AG04450 (cell line): Measurements from ENCODE around the gene CNTNAP4. TPM values are rescaled to one million over a fixed set of nuclear protein-coding genes. Genes with fewer than 3 reads are reported as not detected.
A peak's percentile ranks its signal among the peaks of the same experiment; 100 is the strongest.

ENCODE experiments used
- CTCF ChIA-PET: fragments of 300-600, 350-600 bp; formaldehyde crosslinking; extraction: SDS; loops from one replicate; lab custom pipeline; 2022; ENCODE audit warnings: antibody characterized with exemption, inconsistent platforms; lab: Charles Lee
- POLR2A ChIA-PET: fragments of 350-600 bp; formaldehyde crosslinking; extraction: SDS; loops from one replicate; lab custom pipeline; 2021; ENCODE audit warnings: antibody characterized with exemption, inconsistent platforms; lab: Yijun Ruan, JAX
- DNase-seq: peaks from one replicate; pipeline ENCODE4 v3.0.0-alpha.2; 2011; ENCODE audit warnings: low read depth, low spot score
- H3K27ac ChIP-seq: one replicate; pipeline ENCODE4 v1.5.1; 2012; ENCODE audit warnings: low read depth, low read length, control low read depth
- H3K27me3 ChIP-seq: one replicate; pipeline ENCODE4 v1.6.0; 2012; ENCODE audit warnings: low read length; ENCODE audit not compliant: control insufficient read depth, insufficient read depth
- H3K4me3 ChIP-seq: 2 replicates; pipeline ENCODE4 v1.5.1; 2011; ENCODE audit warnings: mild to moderate bottlenecking, low read depth, low read length, control low read depth
- H3K9me3 ChIP-seq: 2 replicates; pipeline ENCODE4 v1.5.1; 2012; ENCODE audit warnings: low read length; ENCODE audit not compliant: control insufficient read depth, insufficient read depth
- polyA plus RNA-seq: library from polyadenylated mRNA; depleted of rRNA; stranded (reverse); fragments of >200 nt; gene quantifications from 2 replicates; pipeline ENCODE4 v1.2.3, GENCODE V29; 2011
- TF ChIP-seq, protein P1 (sequence below): IDR thresholded peaks from 2 replicates; pipeline ENCODE4 v1.5.1; 2011; ENCODE audit warnings: low read depth, low read length, control low read depth, inconsistent platforms

The CNTNAP4 gene
- polyA plus RNA-seq, 1 experiment, result not detected

DNA sequence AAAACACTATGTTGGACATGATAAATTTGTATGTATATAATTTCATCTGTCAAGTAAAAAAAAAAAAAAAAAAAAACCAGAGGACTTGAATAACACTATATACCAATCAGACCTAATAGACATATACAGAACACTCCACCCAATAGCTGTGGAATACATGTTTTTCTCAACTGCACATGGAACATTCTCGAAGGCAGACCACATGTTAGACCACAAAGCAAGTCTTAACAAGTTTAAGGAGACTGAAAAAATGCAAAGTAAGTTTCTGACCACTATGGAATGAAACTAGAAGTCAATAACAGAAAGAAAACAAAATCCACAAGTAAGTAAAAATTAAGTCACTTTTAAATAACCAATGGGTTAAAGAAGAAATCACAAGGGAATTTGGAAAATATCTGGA, 8.4 kb upstream of the CNTNAP4 start:
- CTCF ChIA-PET, result no interaction called here
- Histone ChIP-seq H3K4me3 (no peak overlapping the region), H3K27me3 (no peaks in the 10 kb centered on the region), H3K9me3 (no peaks in the 10 kb centered on the region), H3K27ac (no peak overlapping the region)
- no peak for DNase-seq
- TF ChIP-seq, protein P1, sequence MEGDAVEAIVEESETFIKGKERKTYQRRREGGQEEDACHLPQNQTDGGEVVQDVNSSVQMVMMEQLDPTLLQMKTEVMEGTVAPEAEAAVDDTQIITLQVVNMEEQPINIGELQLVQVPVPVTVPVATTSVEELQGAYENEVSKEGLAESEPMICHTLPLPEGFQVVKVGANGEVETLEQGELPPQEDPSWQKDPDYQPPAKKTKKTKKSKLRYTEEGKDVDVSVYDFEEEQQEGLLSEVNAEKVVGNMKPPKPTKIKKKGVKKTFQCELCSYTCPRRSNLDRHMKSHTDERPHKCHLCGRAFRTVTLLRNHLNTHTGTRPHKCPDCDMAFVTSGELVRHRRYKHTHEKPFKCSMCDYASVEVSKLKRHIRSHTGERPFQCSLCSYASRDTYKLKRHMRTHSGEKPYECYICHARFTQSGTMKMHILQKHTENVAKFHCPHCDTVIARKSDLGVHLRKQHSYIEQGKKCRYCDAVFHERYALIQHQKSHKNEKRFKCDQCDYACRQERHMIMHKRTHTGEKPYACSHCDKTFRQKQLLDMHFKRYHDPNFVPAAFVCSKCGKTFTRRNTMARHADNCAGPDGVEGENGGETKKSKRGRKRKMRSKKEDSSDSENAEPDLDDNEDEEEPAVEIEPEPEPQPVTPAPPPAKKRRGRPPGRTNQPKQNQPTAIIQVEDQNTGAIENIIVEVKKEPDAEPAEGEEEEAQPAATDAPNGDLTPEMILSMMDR, result no peak
- POLR2A ChIA-PET, result no interaction called here

DNA sequence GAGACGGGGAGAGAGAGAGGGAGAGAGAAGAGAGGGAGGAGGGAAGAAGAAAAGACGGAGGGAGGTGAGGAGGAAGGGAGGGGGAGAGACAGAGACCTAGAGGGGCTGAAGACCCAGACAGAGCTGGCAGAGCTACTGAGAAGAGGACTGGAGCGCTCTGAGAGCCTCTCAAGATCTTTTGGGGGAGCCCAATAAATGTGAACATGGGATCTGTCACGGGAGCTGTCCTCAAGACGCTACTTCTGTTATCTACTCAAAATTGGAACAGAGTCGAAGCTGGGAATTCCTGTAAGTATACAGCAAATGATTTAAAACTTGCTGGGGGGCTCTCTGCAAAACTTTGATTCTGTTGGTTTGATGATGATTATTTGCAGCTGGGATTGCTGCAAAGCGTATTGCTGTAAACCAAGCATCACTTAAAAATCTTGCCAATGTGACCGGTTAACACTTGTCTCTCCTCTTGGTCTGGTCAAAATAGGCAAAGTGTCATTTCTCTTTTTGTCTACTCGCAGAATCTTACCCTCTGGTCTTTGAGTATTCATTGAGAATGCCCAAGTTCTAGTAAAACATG, 344 bp downstream of the CNTNAP4 start:
- TF ChIP-seq, protein P1, result no peak
- Histone ChIP-seq H3K27ac (no peak overlapping the region), H3K27me3 (no peaks in the 10 kb centered on the region), H3K4me3 (no peak overlapping the region), H3K9me3 (no peaks in the 10 kb centered on the region)
- DNase-seq, result no peak
- POLR2A ChIA-PET, result interaction anchor here (0.6 kb wide), 1 partner anchor 343 kb away, joined by 9 read pairs; no protein-coding TSS in a partner anchor
- CTCF ChIA-PET, result interaction anchor here (0.9 kb wide), 1 partner anchor 12 kb away, joined by 5 read pairs; no protein-coding TSS in a partner anchor

DNA sequence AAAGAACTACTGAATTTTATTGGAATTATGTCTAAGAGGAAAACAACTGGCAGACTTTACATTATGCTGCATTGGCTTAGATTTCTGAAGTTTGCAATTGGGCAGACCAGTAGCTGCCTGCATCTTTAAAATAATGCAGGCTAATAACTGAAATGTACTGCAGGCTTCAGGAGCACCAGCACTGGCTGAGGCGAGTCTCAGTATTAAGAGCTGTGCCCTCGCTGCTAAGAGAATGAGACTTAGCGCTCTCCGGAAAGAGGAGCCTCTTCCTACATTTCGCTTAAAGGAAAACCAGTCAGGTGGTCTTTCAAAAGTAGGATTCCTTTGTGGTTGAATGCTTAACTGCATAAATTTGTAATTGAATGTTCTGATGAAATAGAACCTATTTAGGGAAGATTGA, 885 bp downstream of the CNTNAP4 start:
- no peak overlapping the region for H3K4me3 ChIP-seq
- H3K27ac ChIP-seq, result no peak overlapping the region
- TF ChIP-seq, protein P1, result no peak
- no peaks in the 10 kb centered on the region for H3K9me3 ChIP-seq
- CTCF ChIA-PET, result no interaction called here
- no peaks in the 10 kb centered on the region for H3K27me3 ChIP-seq
- POLR2A ChIA-PET, result no interaction called here
- no peak for DNase-seq

DNA sequence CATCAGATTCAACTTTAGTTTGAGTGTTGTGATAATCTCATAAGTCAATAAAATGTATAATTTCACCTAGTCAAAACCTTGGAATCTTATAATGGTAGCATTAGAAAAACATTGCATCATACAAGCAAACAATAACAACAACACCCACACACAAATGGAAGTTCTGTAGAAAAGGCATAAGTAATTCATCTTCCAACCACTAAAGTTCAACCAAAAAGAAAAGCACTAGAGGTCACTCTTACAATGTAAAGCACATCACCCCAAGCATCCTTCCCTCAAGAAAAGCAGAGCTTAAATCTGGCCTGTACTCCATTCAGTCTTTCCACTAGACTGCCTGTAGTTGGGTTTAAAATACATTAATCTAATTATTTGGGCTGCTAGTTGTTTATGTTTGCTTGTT, 1.8 kb downstream of the CNTNAP4 start:
- TF ChIP-seq, protein P1, result peak; percentile 27; the same call in 1 of the 2 replicates
- no peak overlapping the region for H3K4me3 ChIP-seq
- ChIA-PET POLR2A (no interaction called here), CTCF (interaction anchor here (0.7 to 1.1 kb wide), 4 partner anchors 9 to 892 kb away, joined by 4 to 6 read pairs (median 4); no protein-coding TSS in a partner anchor)
- H3K27ac ChIP-seq, result no peak overlapping the region
- no peaks in the 10 kb centered on the region for H3K9me3 ChIP-seq
- H3K27me3 ChIP-seq, result no peaks in the 10 kb centered on the region
- no peak for DNase-seq

DNA sequence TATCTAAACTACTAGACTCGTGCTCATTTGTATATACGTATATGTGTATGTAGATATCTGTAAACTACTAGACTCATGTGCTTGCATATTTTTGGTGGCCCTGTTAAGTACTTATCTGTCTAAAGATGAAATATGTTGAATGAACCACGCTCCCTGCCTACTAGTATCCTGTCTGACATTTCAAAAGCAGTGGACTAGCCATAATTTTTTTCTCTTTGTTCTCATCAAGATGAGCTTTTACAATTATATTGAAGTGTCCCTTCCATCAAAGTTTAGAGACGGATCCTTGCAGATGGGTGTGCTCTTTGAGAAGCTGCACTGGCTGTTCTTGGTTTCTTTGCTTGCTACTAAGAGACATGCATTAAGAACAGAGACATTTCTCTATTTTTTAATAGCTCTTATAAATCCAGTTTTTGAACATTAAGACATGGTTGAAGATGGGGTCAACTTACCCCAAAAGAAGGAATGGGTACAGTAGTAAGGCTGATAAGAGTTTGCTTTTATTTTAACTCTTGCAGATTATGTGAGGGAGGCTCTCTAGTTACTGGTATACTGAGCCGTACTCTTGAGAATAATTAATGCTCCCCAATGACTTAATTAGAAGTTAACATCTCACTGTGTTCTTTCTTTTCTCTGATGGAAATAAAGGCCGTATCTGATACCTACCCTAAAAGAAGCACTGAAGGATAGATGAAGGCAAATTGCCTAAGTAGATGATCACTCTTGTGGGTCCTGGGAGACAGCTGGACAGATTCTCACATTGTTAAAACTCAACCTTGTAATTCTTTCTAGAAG, 3.4 kb downstream of the CNTNAP4 start:
- DNase-seq, result no peak
- Histone ChIP-seq H3K27ac (no peak overlapping the region), H3K27me3 (no peaks in the 10 kb centered on the region), H3K9me3 (no peaks in the 10 kb centered on the region), H3K4me3 (no peak overlapping the region)
- TF ChIP-seq, protein P1, result no peak
- ChIA-PET CTCF (interaction anchor here (1.2 kb wide), 1 partner anchor 15 kb away, joined by 4 read pairs; no protein-coding TSS in a partner anchor), POLR2A (no interaction called here)
